ENCODE data around the gene ARMC8.

The ARMC8 gene

GRCh38 chr3:138289701-138290100, 102.6 kb downstream of the ARMC8 start:
- Histone ChIP-seq H3K27me3 (ENCODE audit: control insufficient read depth in 1 of 2, insufficient read depth in 2 of 2, low read length in 2 of 2) (no peaks in the 10 kb centered on the region), H3K9me3 (ENCODE audit: control insufficient read depth in 1 of 2, low read length in 2 of 2) (no peaks in the 10 kb centered on the region), H3K9ac (ENCODE audit: low read depth in 1 of 2, low read length in 2 of 2) (no peak overlapping the region), H3K36me3 (ENCODE audit: control insufficient read depth in 1 of 2, insufficient read depth in 2 of 2, low read length in 2 of 2) (peaks cover 52 to 75% of the 10 kb centered on the region in 2 donors), H3K27ac (ENCODE audit: low read depth, low read length) (no peak overlapping the region), H3K4me1 (ENCODE audit: control insufficient read depth in 1 of 2, insufficient read depth in 2 of 2, low read length in 2 of 2) (no peaks in the 10 kb centered on the region), H3K4me3 (ENCODE audit: low read depth in 1 of 2, low read length in 2 of 2) (no peak overlapping the region)

DNA sequence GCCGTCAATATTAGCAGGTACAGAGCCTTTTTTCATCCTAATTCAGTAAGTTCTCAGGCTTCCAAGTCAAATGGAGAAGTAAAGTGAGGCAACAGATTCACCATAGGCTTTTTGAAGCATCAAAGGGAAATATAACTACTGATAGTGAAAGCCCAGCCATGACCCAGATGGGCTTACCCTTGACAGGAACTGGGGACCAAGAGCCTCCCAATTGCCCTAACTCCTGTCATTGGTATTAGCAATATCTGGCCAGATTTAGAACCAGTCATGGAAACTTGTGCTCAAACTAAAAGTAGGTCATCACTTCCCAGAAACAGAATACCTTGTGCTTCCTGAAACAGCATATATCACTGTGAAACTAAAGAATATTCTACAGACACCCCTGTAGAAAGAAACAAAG, 109.5 kb downstream of the ARMC8 start:
- no peaks in the 10 kb centered on the region for H3K4me1 ChIP-seq (ENCODE audit: control insufficient read depth in 1 of 2, insufficient read depth in 2 of 2, low read length in 2 of 2)
- H3K4me3 ChIP-seq (ENCODE audit: low read depth in 1 of 2, low read length in 2 of 2): no peak overlapping the region
- H3K36me3 ChIP-seq (ENCODE audit: control insufficient read depth in 1 of 2, insufficient read depth in 2 of 2, low read length in 2 of 2): peaks cover 15 to 55% of the 10 kb centered on the region in 2 donors
- H3K27ac ChIP-seq (ENCODE audit: low read depth, low read length): no peak overlapping the region
- H3K27me3 ChIP-seq (ENCODE audit: control insufficient read depth in 1 of 2, insufficient read depth in 2 of 2, low read length in 2 of 2): no peaks in the 10 kb centered on the region
- no peak overlapping the region for H3K9ac ChIP-seq (ENCODE audit: low read depth in 1 of 2, low read length in 2 of 2)
- no peaks in the 10 kb centered on the region for H3K9me3 ChIP-seq (ENCODE audit: control insufficient read depth in 1 of 2, low read length in 2 of 2)

GRCh38 chr3:138297059-138297607, 110.0 kb downstream of the ARMC8 start:
- no peaks in the 10 kb centered on the region for H3K27me3 ChIP-seq (ENCODE audit: control insufficient read depth in 1 of 2, insufficient read depth in 2 of 2, low read length in 2 of 2)
- no peaks in the 10 kb centered on the region for H3K4me1 ChIP-seq (ENCODE audit: control insufficient read depth in 1 of 2, insufficient read depth in 2 of 2, low read length in 2 of 2)
- H3K9me3 ChIP-seq (ENCODE audit: control insufficient read depth in 1 of 2, low read length in 2 of 2): no peaks in the 10 kb centered on the region
- H3K36me3 ChIP-seq (ENCODE audit: control insufficient read depth in 1 of 2, insufficient read depth in 2 of 2, low read length in 2 of 2): peaks cover 13 to 54% of the 10 kb centered on the region in 2 donors
- no peak overlapping the region for H3K27ac ChIP-seq (ENCODE audit: low read depth, low read length)
- no peak overlapping the region for H3K4me3 ChIP-seq (ENCODE audit: low read depth in 1 of 2, low read length in 2 of 2)
- H3K9ac ChIP-seq (ENCODE audit: low read depth in 1 of 2, low read length in 2 of 2): no peak overlapping the region

- H3K4me3 ChIP-seq (ENCODE audit: low read depth in 1 of 2, low read length in 2 of 2): no peak overlapping the region
- no peaks in the 10 kb centered on the region for H3K9me3 ChIP-seq (ENCODE audit: control insufficient read depth in 1 of 2, low read length in 2 of 2)
- no peaks in the 10 kb centered on the region for H3K4me1 ChIP-seq (ENCODE audit: control insufficient read depth in 1 of 2, insufficient read depth in 2 of 2, low read length in 2 of 2)
- no peaks in the 10 kb centered on the region for H3K27me3 ChIP-seq (ENCODE audit: control insufficient read depth in 1 of 2, insufficient read depth in 2 of 2, low read length in 2 of 2)
- H3K27ac ChIP-seq (ENCODE audit: low read depth, low read length): no peak overlapping the region
- H3K36me3 ChIP-seq (ENCODE audit: control insufficient read depth in 1 of 2, insufficient read depth in 2 of 2, low read length in 2 of 2): peaks cover 8 to 47% of the 10 kb centered on the region in 2 donors
- no peak overlapping the region for H3K9ac ChIP-seq (ENCODE audit: low read depth in 1 of 2, low read length in 2 of 2)
Observed at GRCh38 chr3:138297876-138298275, 110.8 kb downstream of the ARMC8 start.

- Histone ChIP-seq H3K4me3 (ENCODE audit: low read depth in 1 of 2, low read length in 2 of 2) (no peak overlapping the region), H3K4me1 (ENCODE audit: control insufficient read depth in 1 of 2, insufficient read depth in 2 of 2, low read length in 2 of 2) (no peaks in the 10 kb centered on the region), H3K9ac (ENCODE audit: low read depth in 1 of 2, low read length in 2 of 2) (no peak overlapping the region), H3K27me3 (ENCODE audit: control insufficient read depth in 1 of 2, insufficient read depth in 2 of 2, low read length in 2 of 2) (no peaks in the 10 kb centered on the region), H3K36me3 (ENCODE audit: control insufficient read depth in 1 of 2, insufficient read depth in 2 of 2, low read length in 2 of 2) (peaks cover 0 to 28% of the 10 kb centered on the region in 2 donors), H3K27ac (ENCODE audit: low read depth, low read length) (no peak overlapping the region), H3K9me3 (ENCODE audit: control insufficient read depth in 1 of 2, low read length in 2 of 2) (no peaks in the 10 kb centered on the region)
Observed at GRCh38 chr3:138300647-138301046, 113.5 kb downstream of the ARMC8 start.

DNA sequence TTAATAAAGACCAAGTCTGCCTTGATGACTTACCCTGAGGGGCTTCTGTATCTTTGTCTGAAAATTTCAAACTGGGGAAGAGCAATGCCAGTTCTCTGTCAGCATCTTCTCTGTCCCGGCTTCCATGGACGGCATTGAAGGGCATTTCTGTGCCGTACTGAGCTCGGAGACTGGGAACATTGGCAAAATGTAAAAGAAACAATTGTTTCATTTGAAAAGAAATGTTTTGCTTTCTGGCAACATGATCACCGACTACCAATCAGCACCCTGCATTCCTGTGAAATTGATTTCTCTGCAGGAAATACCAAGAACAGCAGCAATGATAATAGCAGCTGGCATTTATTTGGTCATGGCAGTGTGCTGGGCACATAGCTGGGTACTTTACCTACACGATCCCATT, 116.4 kb downstream of the ARMC8 start:
- peaks cover under 1 to 6% of the 10 kb centered on the region in 2 donors for H3K9me3 ChIP-seq (ENCODE audit: control insufficient read depth in 1 of 2, low read length in 2 of 2)
- no peaks in the 10 kb centered on the region for H3K27me3 ChIP-seq (ENCODE audit: control insufficient read depth in 1 of 2, insufficient read depth in 2 of 2, low read length in 2 of 2)
- H3K9ac ChIP-seq (ENCODE audit: low read depth in 1 of 2, low read length in 2 of 2): no peak overlapping the region
- H3K4me1 ChIP-seq (ENCODE audit: control insufficient read depth in 1 of 2, insufficient read depth in 2 of 2, low read length in 2 of 2): no peaks in the 10 kb centered on the region
- no peak overlapping the region for H3K27ac ChIP-seq (ENCODE audit: low read depth, low read length)
- H3K36me3 ChIP-seq (ENCODE audit: control insufficient read depth in 1 of 2, insufficient read depth in 2 of 2, low read length in 2 of 2): peaks cover 0 to 5% of the 10 kb centered on the region in 2 donors
- no peak overlapping the region for H3K4me3 ChIP-seq (ENCODE audit: low read depth in 1 of 2, low read length in 2 of 2)

- Histone ChIP-seq H3K27me3 (ENCODE audit: control insufficient read depth in 1 of 2, insufficient read depth in 2 of 2, low read length in 2 of 2) (no peaks in the 10 kb centered on the region), H3K4me1 (ENCODE audit: control insufficient read depth in 1 of 2, insufficient read depth in 2 of 2, low read length in 2 of 2) (no peaks in the 10 kb centered on the region), H3K27ac (ENCODE audit: low read depth, low read length) (no peak overlapping the region), H3K9ac (ENCODE audit: low read depth in 1 of 2, low read length in 2 of 2) (no peak overlapping the region), H3K9me3 (ENCODE audit: control insufficient read depth in 1 of 2, low read length in 2 of 2) (peaks cover 6 to 23% of the 10 kb centered on the region in 2 donors), H3K36me3 (ENCODE audit: control insufficient read depth in 1 of 2, insufficient read depth in 2 of 2, low read length in 2 of 2) (no peaks in the 10 kb centered on the region), H3K4me3 (ENCODE audit: low read depth in 1 of 2, low read length in 2 of 2) (no peak overlapping the region)
Observed at GRCh38 chr3:138307899-138308298, 120.8 kb downstream of the ARMC8 start.

- H3K4me1 ChIP-seq (ENCODE audit: control insufficient read depth in 1 of 2, insufficient read depth in 2 of 2, low read length in 2 of 2): no peaks in the 10 kb centered on the region
- H3K27me3 ChIP-seq (ENCODE audit: control insufficient read depth in 1 of 2, insufficient read depth in 2 of 2, low read length in 2 of 2): no peaks in the 10 kb centered on the region
- no peak overlapping the region for H3K27ac ChIP-seq (ENCODE audit: low read depth, low read length)
- H3K9me3 ChIP-seq (ENCODE audit: control insufficient read depth in 1 of 2, low read length in 2 of 2): peaks cover 6 to 23% of the 10 kb centered on the region in 2 donors
- H3K4me3 ChIP-seq (ENCODE audit: low read depth in 1 of 2, low read length in 2 of 2): no peak overlapping the region
- no peak overlapping the region for H3K9ac ChIP-seq (ENCODE audit: low read depth in 1 of 2, low read length in 2 of 2)
- H3K36me3 ChIP-seq (ENCODE audit: control insufficient read depth in 1 of 2, insufficient read depth in 2 of 2, low read length in 2 of 2): no peaks in the 10 kb centered on the region
Observed at GRCh38 chr3:138308783-138309182, 121.7 kb downstream of the ARMC8 start.

DNA sequence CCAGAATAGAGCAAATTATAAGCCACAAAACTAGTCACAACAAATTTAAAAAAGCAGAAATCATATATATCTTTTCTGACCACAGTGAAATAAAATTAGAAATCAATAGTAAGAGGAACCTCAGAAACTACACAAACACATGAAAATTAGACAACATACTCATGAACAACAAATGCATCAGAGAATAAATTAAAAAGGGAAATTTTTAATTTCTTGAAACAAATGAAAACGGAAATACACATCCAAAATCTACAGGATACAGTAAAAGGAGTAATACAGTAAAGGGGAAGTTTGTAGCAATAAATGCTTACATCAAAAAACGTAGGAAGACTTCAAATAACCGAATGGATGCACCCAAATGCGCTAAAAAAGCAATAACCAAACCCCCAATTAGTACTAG, 123.4 kb downstream of the ARMC8 start:
- no peaks in the 10 kb centered on the region for H3K4me1 ChIP-seq (ENCODE audit: control insufficient read depth in 1 of 2, insufficient read depth in 2 of 2, low read length in 2 of 2)
- no peak overlapping the region for H3K4me3 ChIP-seq (ENCODE audit: low read depth in 1 of 2, low read length in 2 of 2)
- H3K36me3 ChIP-seq (ENCODE audit: control insufficient read depth in 1 of 2, insufficient read depth in 2 of 2, low read length in 2 of 2): no peaks in the 10 kb centered on the region
- no peak overlapping the region for H3K27ac ChIP-seq (ENCODE audit: low read depth, low read length)
- H3K27me3 ChIP-seq (ENCODE audit: control insufficient read depth in 1 of 2, insufficient read depth in 2 of 2, low read length in 2 of 2): no peaks in the 10 kb centered on the region
- H3K9me3 ChIP-seq (ENCODE audit: control insufficient read depth in 1 of 2, low read length in 2 of 2): peaks cover 6 to 23% of the 10 kb centered on the region in 2 donors
- H3K9ac ChIP-seq (ENCODE audit: low read depth in 1 of 2, low read length in 2 of 2): no peak overlapping the region

- no peaks in the 10 kb centered on the region for H3K36me3 ChIP-seq (ENCODE audit: control insufficient read depth in 1 of 2, insufficient read depth in 2 of 2, low read length in 2 of 2)
- no peaks in the 10 kb centered on the region for H3K4me1 ChIP-seq (ENCODE audit: control insufficient read depth in 1 of 2, insufficient read depth in 2 of 2, low read length in 2 of 2)
- no peak overlapping the region for H3K27ac ChIP-seq (ENCODE audit: low read depth, low read length)
- H3K4me3 ChIP-seq (ENCODE audit: low read depth in 1 of 2, low read length in 2 of 2): no peak overlapping the region
- H3K27me3 ChIP-seq (ENCODE audit: control insufficient read depth in 1 of 2, insufficient read depth in 2 of 2, low read length in 2 of 2): no peaks in the 10 kb centered on the region
- peaks cover 0 to 5% of the 10 kb centered on the region in 2 donors for H3K9me3 ChIP-seq (ENCODE audit: control insufficient read depth in 1 of 2, low read length in 2 of 2)
- H3K9ac ChIP-seq (ENCODE audit: low read depth in 1 of 2, low read length in 2 of 2): no peak overlapping the region
Observed at GRCh38 chr3:138314751-138315150, 127.7 kb downstream of the ARMC8 start.

GRCh38 chr3:138317687-138318086, 130.6 kb downstream of the ARMC8 start:
- Histone ChIP-seq H3K27me3 (ENCODE audit: control insufficient read depth in 1 of 2, insufficient read depth in 2 of 2, low read length in 2 of 2) (no peaks in the 10 kb centered on the region), H3K36me3 (ENCODE audit: control insufficient read depth in 1 of 2, insufficient read depth in 2 of 2, low read length in 2 of 2) (no peaks in the 10 kb centered on the region), H3K27ac (ENCODE audit: low read depth, low read length) (no peak overlapping the region), H3K4me3 (ENCODE audit: low read depth in 1 of 2, low read length in 2 of 2) (no peak overlapping the region), H3K4me1 (ENCODE audit: control insufficient read depth in 1 of 2, insufficient read depth in 2 of 2, low read length in 2 of 2) (no peaks in the 10 kb centered on the region), H3K9ac (ENCODE audit: low read depth in 1 of 2, low read length in 2 of 2) (no peak overlapping the region), H3K9me3 (ENCODE audit: control insufficient read depth in 1 of 2, low read length in 2 of 2) (no peaks in the 10 kb centered on the region)
